HG03432 (cell line): Measurements from ENCODE around the gene KIAA0232.
"Not testable (repeated sequence)": the region's sequence is repeated elsewhere in the genome, so short reads cannot be mapped to it uniquely, and the experiment has no call there.

ENCODE experiments used
- ATAC-seq: cut with Tn5 transposase; IDR thresholded peaks from one replicate; pipeline ENCODE4 v1.9.1; 2021; ENCODE audit warnings: mild to moderate bottlenecking, moderate library complexity; ENCODE audit not compliant: unreplicated experiment

The KIAA0232 gene

DNA sequence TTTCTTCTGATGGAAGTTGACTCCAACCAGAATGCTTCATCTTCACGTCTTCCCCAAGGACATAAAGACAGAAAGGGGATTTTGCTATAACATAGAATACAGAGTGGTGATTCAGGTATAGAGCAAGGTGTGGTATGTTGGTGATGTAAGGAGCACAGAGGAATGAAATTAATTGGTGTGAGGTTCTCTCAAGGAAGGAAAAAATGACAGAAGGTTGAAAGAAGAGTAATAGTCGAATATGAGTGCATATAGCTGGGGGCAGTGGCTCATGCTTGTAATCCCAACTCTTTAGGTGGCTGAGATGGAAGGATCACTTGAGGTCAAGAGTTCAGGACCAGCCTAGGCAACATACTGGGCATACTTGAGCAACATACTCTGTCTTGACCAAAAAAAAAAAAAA is 20.1 kb downstream of the KIAA0232 start:
- no peak for ATAC-seq

GRCh38 chr4:6803246-6803645 is 20.7 kb downstream of the KIAA0232 start:
- ATAC-seq: no peak

- ATAC-seq: no peak
Measured at GRCh38 chr4:6804082-6804752, 21.7 kb downstream of the KIAA0232 start.

- no peak for ATAC-seq
Measured at GRCh38 chr4:6806924-6807626, 24.5 kb downstream of the KIAA0232 start.

DNA sequence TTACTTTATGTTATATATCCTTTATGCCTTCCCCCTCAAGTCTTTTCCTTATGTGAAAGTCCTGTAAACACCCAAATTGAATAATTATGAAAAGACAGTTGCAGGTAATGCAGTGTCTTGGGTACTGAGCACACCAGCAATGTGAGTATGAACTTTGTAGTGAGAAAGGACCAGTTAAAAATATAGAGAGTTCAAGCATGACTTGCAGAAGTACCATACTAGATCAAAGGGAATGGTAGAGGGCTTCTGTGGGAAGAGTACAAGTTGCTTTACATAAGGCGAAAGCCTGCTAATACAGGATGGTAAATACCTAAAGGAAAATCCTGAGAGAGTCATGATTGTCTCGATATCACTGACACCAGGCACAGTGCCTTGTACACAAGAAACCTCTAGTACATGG is 25.7 kb downstream of the KIAA0232 start:
- no peak for ATAC-seq

DNA sequence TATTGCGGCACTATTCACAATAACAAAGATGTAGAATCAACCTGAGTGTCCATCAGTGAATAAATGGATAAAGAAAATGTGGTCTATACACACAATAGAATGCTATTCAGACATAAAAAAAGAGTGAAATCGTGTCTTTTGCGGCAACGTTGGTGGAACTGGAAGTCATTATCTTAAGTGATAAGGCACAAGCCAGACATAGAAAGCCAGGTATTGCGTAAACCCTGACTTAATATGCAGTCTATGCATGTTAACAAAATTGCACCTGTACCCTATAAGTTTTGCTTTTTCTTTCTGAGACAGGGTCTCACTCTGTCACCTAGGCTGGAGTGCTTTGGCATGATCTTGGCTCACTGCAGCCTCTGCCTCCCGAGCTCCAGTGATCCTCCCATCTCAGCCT is 28.6 kb downstream of the KIAA0232 start:
- no peak for ATAC-seq

- no peak for ATAC-seq
Measured at GRCh38 chr4:6812766-6813165, 30.2 kb downstream of the KIAA0232 start.

GRCh38 chr4:6813725-6814124 is 31.2 kb downstream of the KIAA0232 start:
- ATAC-seq: no peak

DNA sequence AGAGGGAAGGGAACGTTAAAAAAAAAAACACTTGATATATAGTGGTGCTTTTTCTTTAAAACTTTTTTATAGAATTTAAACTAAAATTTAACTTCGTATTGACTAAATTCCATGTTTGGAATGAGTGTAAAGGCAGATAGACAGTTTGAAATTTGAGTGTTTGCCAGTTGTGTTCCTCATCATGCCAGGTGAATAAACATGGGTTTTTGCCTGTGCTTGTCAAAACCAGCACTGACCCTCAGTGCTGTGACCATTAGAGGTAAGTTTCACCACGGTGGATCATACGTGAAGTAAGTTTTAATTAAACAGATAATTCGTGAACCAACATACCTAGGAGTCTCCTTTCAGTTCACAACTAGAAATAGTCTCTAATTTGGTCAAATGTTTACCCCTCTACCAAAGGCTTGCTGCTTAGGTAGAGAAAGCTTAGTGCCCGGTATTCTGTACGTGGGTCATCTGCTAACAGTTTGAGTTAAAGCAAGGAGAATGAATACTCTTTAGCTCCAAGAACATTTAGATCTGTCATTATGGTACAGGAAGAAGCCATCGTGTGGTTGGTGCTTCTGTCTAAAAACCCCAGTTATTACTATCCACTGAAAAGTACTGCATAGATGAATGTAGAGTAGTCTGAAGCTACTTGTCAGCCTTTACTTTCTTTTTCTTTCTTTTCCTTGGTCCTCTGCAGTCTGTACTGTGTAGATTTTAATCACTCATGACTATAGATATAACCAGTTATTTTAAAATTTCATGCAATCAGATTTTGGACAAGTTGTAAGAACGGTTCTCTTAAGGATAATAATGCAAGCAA is 32.7 kb downstream of the KIAA0232 start:
- no peak for ATAC-seq

- ATAC-seq: no peak
Measured at GRCh38 chr4:6819295-6819694, 36.8 kb downstream of the KIAA0232 start.

- ATAC-seq: no peak
Measured at GRCh38 chr4:6820695-6821094, 38.2 kb downstream of the KIAA0232 start.

GRCh38 chr4:6824071-6824470 is 41.5 kb downstream of the KIAA0232 start:
- ATAC-seq: no peak

GRCh38 chr4:6824772-6825402 is 42.4 kb downstream of the KIAA0232 start:
- ATAC-seq: no peak

GRCh38 chr4:6825403-6825802 is 42.9 kb downstream of the KIAA0232 start:
- ATAC-seq: no peak

DNA sequence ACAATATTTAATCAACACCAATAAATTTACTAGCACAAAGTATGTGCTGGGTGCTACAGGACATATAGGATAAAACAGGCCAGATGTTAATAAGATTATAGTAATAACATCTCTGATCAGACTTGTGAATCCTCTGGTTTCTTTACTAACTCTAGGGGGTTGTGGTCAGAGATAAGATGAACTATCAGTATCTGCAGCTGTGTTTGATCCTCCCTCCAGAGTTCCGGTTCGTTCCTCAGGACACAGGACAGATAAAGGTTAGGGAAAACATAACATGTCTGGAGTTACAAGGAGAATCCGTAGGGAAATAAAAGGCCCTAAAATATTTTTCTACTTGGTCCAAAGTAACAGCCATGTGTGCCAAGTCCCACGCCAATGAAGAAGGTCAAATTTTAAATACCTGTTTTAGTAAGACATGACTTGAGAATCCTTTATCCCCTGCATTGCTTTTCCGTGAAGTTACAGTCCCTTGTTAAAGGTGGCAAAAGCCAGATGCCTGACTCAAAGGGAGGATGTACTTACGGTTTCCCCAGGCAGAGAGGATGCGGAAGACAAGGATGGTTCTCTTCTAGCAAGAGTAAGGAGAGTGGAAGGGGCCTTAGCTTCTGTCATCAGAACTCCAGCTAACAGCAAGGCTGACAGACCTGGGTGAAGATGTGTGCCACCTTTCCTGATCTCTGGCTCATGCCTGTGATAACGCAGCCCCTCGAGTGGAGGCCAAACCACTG is 44.4 kb downstream of the KIAA0232 start:
- no peak for ATAC-seq

GRCh38 chr4:6829086-6829485 is 46.6 kb downstream of the KIAA0232 start:
- ATAC-seq: no peak

GRCh38 chr4:6834867-6835266 is 52.3 kb downstream of the KIAA0232 start:
- ATAC-seq: no peak

DNA sequence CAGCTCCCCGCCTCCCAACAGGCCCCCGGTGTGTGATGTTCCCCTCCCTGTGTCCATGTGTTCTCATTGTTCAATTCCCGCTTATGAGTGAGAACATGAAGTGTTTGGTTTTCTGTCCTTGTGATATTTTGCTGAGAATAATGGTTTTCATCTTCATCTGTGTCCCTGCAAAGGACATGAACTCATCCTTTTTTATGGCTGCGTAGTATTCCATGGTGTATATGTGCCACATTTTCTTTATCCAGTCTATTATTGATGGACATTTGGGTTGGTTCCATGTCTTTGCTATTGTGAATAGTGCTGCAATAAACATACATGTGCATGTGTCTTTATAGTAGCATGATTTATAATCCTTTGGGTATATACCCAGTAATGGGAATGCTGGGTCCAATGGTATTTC is 53.1 kb downstream of the KIAA0232 start:
- ATAC-seq: not testable (repeated sequence)

- not testable (repeated sequence) for ATAC-seq
Measured at GRCh38 chr4:6837106-6837505, 54.6 kb downstream of the KIAA0232 start.

DNA sequence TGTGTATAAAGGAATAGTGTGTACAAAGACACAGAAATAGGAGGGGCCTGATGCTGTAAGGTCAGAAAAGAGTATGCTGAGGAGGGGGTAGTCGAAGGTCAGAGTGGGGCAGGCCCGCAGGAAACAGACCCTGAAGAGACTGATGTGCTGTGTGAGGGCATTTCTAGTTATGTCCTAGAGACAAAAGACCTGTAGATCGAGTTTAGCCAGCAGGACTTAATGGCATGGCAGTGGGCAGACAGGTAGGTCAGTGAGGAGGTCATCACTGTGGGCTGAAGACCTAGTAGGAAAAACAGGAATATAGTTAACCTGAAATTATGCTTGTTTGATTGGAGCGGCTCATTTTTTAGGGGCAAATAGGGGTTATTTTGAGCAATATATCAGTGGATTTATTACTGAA is 57.1 kb downstream of the KIAA0232 start:
- ATAC-seq: no peak
